NCI-H82 treated with DMSO at 0.1 percent for 48 hours (cell line): ENCODE results near the gene RPUSD1.
"Not testable (repeated sequence)": the region's sequence is repeated elsewhere in the genome, so short reads cannot be mapped to it uniquely, and the experiment has no call there.

Source experiments
- DNase-seq: peaks from one replicate; lab custom pipeline; 2025; ENCODE audit not compliant: unreplicated experiment; lab: John Stamatoyannopoulos, UW

Gene RPUSD1

GRCh38 chr16:768428-768827 is 19.8 kb downstream of the RPUSD1 start:
- DNase-seq = no peak

- no peak for DNase-seq
Observed at GRCh38 chr16:767743-768235, 20.4 kb downstream of the RPUSD1 start.

- no peak for DNase-seq
Observed at GRCh38 chr16:766820-767640, 21.2 kb downstream of the RPUSD1 start.

- DNase-seq = no peak
Observed at GRCh38 chr16:766008-766819, 22.0 kb downstream of the RPUSD1 start.

- no peak for DNase-seq
Observed at GRCh38 chr16:765488-765865, 22.7 kb downstream of the RPUSD1 start.

- no peak for DNase-seq
Observed at GRCh38 chr16:764848-765487, 23.2 kb downstream of the RPUSD1 start.

GRCh38 chr16:764184-764750 is 23.9 kb downstream of the RPUSD1 start:
- DNase-seq = no peak

- no peak for DNase-seq
Observed at GRCh38 chr16:763369-764183, 24.6 kb downstream of the RPUSD1 start.

GRCh38 chr16:762595-763268 is 25.4 kb downstream of the RPUSD1 start:
- no peak for DNase-seq

GRCh38 chr16:761625-762513 is 26.3 kb downstream of the RPUSD1 start:
- no peak for DNase-seq

GRCh38 chr16:760545-761343 is 27.4 kb downstream of the RPUSD1 start, which contains the start of gene MSLN:
Gene MSLN (plus strand): TSS chr16:760734. CDS start chr16:762681, 1,947 bp downstream.
- DNase-seq = no peak

GRCh38 chr16:760065-760464 is 28.1 kb downstream of the RPUSD1 start:
- DNase-seq = no peak

- DNase-seq = no peak
Observed at GRCh38 chr16:759110-759910, 28.9 kb downstream of the RPUSD1 start.

- DNase-seq = no peak
Observed at GRCh38 chr16:756428-756827, 31.8 kb downstream of the RPUSD1 start.

GRCh38 chr16:754656-755055 is 33.5 kb downstream of the RPUSD1 start:
- no peak for DNase-seq

GRCh38 chr16:754121-754607 is 34.0 kb downstream of the RPUSD1 start:
- DNase-seq = not testable (repeated sequence)

- no peak for DNase-seq
Observed at GRCh38 chr16:752007-752312, 36.2 kb downstream of the RPUSD1 start.
